Measurements from ENCODE around the gene ERI3.

- no peak for TF ChIP-seq EP300 (IDR thresholded peaks at IDR 0.05)
- TF ChIP-seq CTCF (IDR thresholded peaks at IDR 0.05), result no peak
Observed at GRCh38 chr1:44174630-44175029, 180.4 kb downstream of the ERI3 start.

All from gastroesophageal sphincter (tissue), 3 donors.